HG03460 (cell line): Measurements from ENCODE around the gene DHX29.
A peak's percentile ranks its signal among the peaks of the same experiment; 100 is the strongest.
"Not testable (repeated sequence)": the region's sequence is repeated elsewhere in the genome, so short reads cannot be mapped to it uniquely, and the experiment has no call there.

ENCODE experiments used
- ATAC-seq: cut with Tn5 transposase; IDR thresholded peaks from one replicate; pipeline ENCODE4 v1.9.1; 2021; ENCODE audit not compliant: unreplicated experiment

DHX29 gene

GRCh38 chr5:55318237-55318636 is 10.7 kb upstream of the DHX29 start:
- ATAC-seq = not testable (repeated sequence)

GRCh38 chr5:55316837-55317236 is 9.3 kb upstream of the DHX29 start:
- no peak for ATAC-seq

- ATAC-seq = no peak
Measured at GRCh38 chr5:55316289-55316688, 8.8 kb upstream of the DHX29 start.

GRCh38 chr5:55313870-55314617 is 6.5 kb upstream of the DHX29 start:
- no peak for ATAC-seq

DNA sequence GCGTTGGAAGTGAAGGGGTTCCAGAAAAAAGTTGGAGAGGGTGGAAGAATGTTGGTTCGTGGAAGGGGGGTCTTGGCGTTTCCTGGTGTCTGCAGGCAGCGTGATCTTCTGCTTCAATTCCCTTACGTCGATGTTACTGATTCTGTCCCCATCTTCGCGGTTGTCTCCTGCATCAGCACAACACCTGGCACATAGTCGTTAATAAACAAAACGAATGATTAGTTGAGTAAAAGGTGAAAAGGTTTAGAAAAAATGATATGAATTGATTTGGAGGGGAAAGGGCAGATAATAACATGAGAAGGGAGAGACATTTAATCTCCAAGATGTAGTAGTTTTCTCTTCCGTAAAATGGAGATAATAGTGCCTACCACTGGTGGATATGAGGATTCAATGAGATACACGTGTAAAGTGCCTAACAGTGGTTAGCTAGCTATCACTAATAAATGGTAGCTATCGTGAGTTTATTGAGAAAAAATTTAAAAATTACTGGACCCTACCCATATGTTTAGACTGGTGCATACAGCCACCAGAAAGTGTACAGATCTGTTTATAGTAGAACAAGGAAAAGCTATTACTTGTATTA is 851 bp upstream of the DHX29 start:
- peak; percentile 10 for ATAC-seq

- no peak for ATAC-seq
Measured at GRCh38 chr5:55306641-55307382, 682 bp downstream of the DHX29 start.

DNA sequence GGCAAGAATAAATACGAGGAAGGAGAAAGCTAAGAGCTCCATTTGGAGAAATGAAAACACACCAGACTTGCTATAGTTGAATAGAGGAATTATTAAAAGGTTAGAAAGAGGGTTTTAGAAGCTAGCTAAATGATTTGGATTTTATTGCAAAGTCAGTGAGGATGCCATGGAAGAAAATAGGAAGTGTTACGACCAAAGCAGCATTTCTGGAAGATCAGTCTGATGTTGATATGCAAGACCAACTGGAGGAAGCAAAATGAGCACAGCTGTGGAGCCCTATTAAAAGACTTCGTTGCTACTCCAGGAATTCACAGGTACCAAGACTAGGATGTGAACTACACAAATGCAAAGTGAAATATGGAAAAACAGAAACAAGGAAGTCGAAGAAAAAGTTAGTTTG is 2.1 kb downstream of the DHX29 start:
- no peak for ATAC-seq

- ATAC-seq = no peak
Measured at GRCh38 chr5:55304584-55304983, 2.9 kb downstream of the DHX29 start.

GRCh38 chr5:55303238-55303690 is 4.2 kb downstream of the DHX29 start:
- no peak for ATAC-seq

DNA sequence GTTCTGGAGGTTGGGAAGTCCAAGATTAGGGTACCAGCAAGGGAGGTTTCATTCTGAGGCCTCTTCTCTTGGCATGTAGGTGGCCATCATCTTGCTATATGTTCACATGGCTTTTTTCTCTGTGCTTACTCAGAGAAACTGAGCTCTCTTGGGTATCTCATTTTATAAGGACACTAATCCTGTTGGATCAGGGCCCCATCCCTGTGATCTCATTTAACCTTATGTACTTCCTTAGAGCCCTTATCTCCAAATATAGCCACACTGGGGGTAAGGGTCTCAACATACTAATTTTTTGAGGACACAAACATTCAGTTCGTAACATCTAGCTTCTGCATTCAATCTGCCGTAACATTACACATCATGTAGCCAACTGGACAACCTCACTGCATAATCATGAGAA is 6.6 kb downstream of the DHX29 start:
- ATAC-seq = no peak

- no peak for ATAC-seq
Measured at GRCh38 chr5:55294935-55295334, 12.6 kb downstream of the DHX29 start.

DNA sequence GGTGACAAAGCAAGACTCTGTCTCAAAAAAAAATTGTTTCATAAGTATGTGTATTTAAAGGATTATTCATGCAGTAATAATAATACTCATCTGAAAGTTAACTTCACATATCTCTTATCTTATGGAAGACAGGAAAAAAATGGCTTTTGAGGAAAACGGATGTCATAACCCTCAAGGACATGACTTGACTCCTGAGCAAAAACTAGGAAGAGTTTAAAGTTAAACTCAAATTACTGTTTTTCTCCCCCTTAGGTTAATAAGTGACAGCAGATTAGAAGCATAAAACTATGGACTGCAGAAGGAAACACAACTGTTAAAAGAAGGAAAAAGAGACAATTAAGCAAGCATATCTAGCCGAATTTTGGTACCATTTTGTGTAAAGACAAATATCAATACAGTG is 16.5 kb downstream of the DHX29 start:
- no peak for ATAC-seq

GRCh38 chr5:55289808-55290207 is 17.7 kb downstream of the DHX29 start:
- ATAC-seq = no peak

DNA sequence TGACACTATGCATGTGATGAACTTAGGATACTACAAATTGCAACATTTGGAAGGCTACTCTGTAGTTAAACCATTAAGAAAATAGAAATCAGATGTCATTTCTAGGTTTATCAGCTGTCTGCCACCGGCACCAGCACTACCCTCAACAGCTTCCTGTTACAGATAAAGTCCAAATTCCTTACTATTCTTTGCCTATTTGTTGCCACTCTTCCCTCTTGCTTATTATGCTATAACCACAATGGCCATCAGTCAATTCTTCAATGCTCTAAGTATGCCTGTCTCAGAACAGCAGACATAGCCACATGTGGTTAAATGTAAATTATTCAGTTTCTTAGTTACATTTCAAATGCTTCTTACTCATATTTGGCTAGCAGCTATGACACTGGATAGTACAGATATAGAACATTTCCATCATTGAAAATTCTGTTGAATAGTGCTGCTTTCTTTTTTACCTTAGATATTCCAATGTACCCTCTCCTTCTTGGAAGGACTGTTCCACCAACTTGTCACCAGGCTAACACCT is 21.0 kb downstream of the DHX29 start:
- ATAC-seq = no peak

DNA sequence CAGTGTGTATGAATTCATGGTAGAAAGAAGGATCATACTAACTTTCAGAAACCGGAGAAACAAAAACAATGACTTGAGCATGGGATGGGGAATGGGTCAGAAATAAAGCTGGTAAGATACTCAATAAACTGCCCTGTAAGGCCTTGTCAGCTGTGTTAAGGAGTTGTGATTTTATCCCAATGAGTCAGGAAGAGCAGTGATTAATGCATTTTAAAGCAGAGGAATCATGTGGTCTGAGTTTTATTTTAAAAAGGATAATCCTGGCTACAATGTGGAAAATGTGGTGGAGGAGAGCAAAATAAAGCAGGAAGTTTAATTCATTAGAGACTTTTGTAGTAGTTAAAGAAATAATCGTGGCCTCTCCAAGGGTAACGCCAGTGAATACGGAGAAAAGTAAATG is 28.7 kb downstream of the DHX29 start:
- ATAC-seq = no peak

DNA sequence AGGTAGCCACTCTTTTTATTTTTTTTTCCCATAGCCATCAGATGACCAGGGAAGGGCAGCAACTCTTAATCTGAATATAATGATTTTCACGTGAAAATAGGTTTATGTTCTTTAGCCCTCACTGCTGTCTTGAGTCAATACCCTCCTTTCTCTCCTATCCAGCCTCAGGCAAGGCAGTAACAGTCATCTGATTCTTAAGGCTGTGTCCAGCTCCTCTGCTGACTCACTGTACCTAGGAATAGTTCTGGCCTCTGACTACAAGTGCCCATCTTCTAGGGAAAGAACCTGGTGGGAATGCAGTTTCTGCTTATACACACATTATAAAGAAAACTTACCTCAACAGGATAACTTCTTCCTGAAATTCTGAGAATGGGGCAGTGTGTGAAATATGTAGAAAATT is 30.7 kb downstream of the DHX29 start:
- no peak for ATAC-seq

DNA sequence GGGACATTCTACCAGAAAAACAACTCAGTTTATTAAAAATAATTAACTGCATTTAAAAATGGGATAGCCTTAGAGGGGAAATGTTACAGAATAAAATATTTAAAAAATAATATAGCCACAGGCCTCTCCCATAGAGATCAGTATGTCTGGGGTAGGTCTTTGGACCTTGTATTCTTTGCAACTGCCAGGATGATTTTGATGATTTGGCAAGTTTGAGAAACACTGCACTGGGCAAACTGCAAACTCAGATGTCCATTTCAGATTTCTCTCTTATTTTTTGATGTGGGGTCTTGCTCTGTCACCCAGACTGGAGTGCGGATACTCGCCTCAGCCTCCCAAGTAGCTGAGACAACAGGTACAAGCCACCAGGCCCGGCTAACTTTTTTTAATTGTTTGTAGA is 49.2 kb downstream of the DHX29 start:
- ATAC-seq = no peak

DNA sequence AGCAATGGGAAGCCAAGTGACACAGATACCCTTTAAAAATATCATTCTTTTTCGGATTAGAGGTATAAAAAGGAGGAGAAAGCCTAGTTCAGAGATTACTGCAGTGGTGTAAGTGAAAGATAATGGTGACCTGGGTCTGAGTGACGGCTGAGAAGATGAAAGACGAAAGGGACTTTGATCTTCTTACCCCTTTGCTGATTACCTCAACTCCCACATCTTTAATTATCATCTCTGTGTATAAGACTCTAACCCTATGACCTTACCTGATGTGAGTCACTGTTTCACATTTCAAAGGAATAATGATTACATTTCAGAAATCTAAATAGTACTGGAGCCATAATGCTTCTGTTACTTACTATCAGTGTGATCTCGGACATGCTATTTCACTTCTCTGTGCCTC is 52.7 kb downstream of the DHX29 start:
- no peak for ATAC-seq

DNA sequence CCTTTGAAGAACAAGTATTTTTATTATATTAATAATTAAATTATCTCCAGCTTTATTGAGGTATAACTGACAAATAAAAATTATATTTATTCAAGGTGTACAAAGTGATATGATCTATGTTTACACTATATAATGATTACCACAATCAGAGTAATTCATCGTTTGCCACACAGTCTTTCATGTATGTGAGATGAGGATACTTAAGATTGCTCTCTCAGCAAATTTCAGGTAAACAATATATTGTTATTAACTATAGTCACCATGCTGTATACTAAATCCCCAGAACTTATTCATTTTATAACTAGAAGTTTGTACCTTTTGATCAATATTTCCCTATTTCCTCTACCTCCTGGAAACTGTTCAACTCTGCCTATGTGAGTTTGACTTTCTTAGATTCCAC is 57.4 kb downstream of the DHX29 start:
- no peak for ATAC-seq

DNA sequence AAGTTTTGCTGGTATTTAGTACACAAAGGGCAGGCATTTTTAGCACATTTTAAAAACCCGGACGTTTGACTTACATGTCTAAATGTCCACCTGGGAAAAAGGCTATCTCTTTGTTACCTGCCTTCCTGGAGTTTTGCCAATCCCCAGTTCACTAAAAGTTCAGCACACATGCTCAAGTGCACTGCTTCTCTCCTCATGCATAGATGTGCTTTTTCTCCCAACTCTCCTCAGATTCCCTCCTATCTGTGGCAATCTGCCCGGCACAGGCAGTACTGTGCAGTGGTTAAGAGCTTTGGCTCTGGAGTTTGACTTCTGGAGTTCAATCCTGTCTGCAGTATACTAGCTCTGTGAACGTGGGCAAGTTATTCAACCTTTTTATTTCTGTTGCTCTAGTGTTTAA is 65.7 kb downstream of the DHX29 start:
- no peak for ATAC-seq

GRCh38 chr5:55236800-55237199 is 70.7 kb downstream of the DHX29 start:
- no peak for ATAC-seq

- ATAC-seq = no peak
Measured at GRCh38 chr5:55234121-55234700, 73.3 kb downstream of the DHX29 start.
